Prostate gland (tissue), 2 donors: ENCODE results near the gene P2RY13.
A peak's percentile ranks its signal among the peaks of the same experiment; 100 is the strongest.

Experiments used
- CTCF ChIP-seq, 4 experiments: fragments of 200-600 bp in 2 of 4; fragments of 450-650 bp in 2 of 4; sonication (generic) in 2 of 4; IDR thresholded peaks; 1 replicate in 3 of 4; 2 replicates in 1 of 4; pipeline ENCODE4 v1.5.1; 2016 to 2019; ENCODE audit warnings: antibody characterized with exemption in 4 of 4, mild to moderate bottlenecking in 2 of 4, moderate library complexity in 2 of 4
- POLR2A ChIP-seq: fragments of 450-650 bp; IDR thresholded peaks from one replicate; pipeline ENCODE4 v1.6.1; 2016; ENCODE audit warnings: antibody characterized with exemption, mild to moderate bottlenecking
- POLR2AphosphoS5 ChIP-seq: sonication (generic); formaldehyde crosslinking; IDR thresholded peaks from one replicate; pipeline ENCODE4 v1.6.1; 2017; ENCODE audit warnings: antibody characterized with exemption

GRCh38 chr3:151327571-151328198 is 1.7 kb downstream of the P2RY13 start:
- peak in 3 of 4 experiments; percentile 29 to 41 (median 37) for TF ChIP-seq CTCF (IDR thresholded peaks at IDR 0.05)
- no peak for TF ChIP-seq POLR2A
- TF ChIP-seq POLR2AphosphoS5: no peak
